Neural crest cell (in vitro differentiated cells): Measurements from ENCODE around the gene ABTB2. TPM values are rescaled to one million over a fixed set of nuclear protein-coding genes. Genes with fewer than 3 reads are reported as not detected.

ENCODE experiments used
- DNase-seq: peaks from one replicate; pipeline ENCODE4 v3.0.0; 2021; ENCODE audit warnings: low read depth, mixed read lengths, low spot score
- H3K27ac Mint-ChIP-seq: one replicate; pipeline ENCODE4 v1.8.0; 2021; ENCODE audit warnings: mild to moderate bottlenecking, mixed read lengths; ENCODE audit not compliant: unreplicated experiment
- H3K27me3 Mint-ChIP-seq: 2 replicates; pipeline ENCODE4 v1.8.0; 2021; ENCODE audit warnings: low read depth, mild to moderate bottlenecking, mixed read lengths
- H3K36me3 Mint-ChIP-seq: 2 replicates; pipeline ENCODE4 v1.8.0; 2021; ENCODE audit warnings: low read depth, mild to moderate bottlenecking, mixed read lengths
- H3K4me1 Mint-ChIP-seq: 2 replicates; pipeline ENCODE4 v1.8.0; 2021; ENCODE audit warnings: mixed read lengths
- H3K4me3 Mint-ChIP-seq: one replicate; pipeline ENCODE4 v1.8.0; 2021; ENCODE audit warnings: mild to moderate bottlenecking, mixed read lengths
- H3K9me3 Mint-ChIP-seq: 2 replicates; pipeline ENCODE4 v1.8.0; 2021; ENCODE audit warnings: mixed read lengths
- total RNA-seq: library from RNA; stranded (reverse); gene quantifications from 2 replicates; pipeline ENCODE4 v1.2.1, GENCODE V29; 2021
- TF ChIP-seq, protein P1 (sequence below): fragments of 200-600 bp; sonication (generic); conservative IDR thresholded peaks from 2 replicates; pipeline ENCODE4 v1.5.0; 2021; ENCODE audit warnings: antibody characterized with exemption, mild to moderate bottlenecking

The ABTB2 gene
- total RNA-seq, 1 donor from 2014 or later: 3.0 TPM

DNA sequence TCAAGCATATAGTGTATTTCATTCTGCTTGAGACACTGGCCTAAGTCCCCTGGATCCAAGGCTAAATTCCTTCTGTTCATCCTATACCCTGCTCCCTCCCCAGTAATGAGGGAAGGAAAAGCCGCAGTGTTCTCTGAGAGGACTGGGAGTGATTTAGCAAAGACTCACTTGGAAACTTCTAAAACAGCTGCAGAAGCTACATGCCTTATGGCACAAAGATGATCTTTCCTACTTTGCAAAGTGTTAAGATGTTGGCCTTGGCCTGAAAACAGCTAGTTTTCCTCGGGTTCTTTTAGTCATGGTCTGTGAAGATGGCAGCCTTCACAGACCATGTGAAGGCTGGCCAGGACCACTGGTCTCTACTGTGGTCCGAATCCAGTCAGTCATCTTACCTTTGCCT lies 65.7 kb downstream of the ABTB2 start:
- Mint-ChIP-seq H3K27me3 (no peaks in the 10 kb centered on the region), H3K4me1 (peaks cover 14% of the 10 kb centered on the region), H3K27ac (no peak overlapping the region), H3K9me3 (no peaks in the 10 kb centered on the region), H3K4me3 (no peak overlapping the region), H3K36me3 (no peaks in the 10 kb centered on the region)
- no peak for DNase-seq
- TF ChIP-seq, protein P1, sequence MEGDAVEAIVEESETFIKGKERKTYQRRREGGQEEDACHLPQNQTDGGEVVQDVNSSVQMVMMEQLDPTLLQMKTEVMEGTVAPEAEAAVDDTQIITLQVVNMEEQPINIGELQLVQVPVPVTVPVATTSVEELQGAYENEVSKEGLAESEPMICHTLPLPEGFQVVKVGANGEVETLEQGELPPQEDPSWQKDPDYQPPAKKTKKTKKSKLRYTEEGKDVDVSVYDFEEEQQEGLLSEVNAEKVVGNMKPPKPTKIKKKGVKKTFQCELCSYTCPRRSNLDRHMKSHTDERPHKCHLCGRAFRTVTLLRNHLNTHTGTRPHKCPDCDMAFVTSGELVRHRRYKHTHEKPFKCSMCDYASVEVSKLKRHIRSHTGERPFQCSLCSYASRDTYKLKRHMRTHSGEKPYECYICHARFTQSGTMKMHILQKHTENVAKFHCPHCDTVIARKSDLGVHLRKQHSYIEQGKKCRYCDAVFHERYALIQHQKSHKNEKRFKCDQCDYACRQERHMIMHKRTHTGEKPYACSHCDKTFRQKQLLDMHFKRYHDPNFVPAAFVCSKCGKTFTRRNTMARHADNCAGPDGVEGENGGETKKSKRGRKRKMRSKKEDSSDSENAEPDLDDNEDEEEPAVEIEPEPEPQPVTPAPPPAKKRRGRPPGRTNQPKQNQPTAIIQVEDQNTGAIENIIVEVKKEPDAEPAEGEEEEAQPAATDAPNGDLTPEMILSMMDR: no peak

DNA sequence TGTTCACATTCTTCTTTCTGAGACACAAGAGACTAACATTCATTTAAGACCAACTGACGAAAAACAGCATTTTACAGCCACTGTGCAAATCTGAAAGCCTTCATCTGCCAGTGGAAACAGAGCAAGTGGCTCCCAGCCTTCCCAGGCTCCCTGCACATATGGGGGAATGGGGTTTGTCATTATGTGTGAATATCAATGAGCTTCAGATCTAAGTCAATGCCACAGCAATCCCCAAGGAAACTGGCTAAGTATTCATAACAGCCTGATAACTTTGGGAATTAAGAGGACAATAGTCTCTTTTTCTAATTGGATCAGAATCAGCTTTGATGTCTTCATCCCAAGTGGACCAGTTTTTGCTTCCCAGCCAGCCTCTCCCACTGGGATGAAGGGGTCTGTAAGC lies 66.9 kb downstream of the ABTB2 start:
- Mint-ChIP-seq H3K4me3 (no peak overlapping the region), H3K36me3 (no peaks in the 10 kb centered on the region), H3K4me1 (peaks cover 19% of the 10 kb centered on the region), H3K27me3 (no peaks in the 10 kb centered on the region), H3K9me3 (no peaks in the 10 kb centered on the region), H3K27ac (no peak overlapping the region)
- no peak for DNase-seq
- TF ChIP-seq, protein P1: no peak

DNA sequence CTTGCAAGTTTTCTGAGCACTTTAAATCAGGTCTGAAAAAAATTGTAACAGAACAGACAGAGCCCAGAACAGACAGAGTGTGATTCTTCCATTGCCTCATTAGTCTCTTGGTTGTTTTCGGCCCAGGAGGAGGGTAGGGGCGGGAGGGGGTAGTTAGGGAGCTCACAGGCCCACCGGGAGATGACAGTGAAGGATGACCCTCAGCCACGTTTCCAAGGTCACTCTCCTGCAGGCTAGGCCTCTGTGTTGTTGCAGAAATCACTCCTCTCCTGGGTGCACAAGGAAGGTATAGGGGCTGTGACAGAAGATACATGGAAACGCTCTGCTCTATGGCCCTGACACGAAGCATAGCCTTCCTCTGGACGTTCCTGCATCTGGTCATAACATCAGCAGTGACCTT lies 69.3 kb downstream of the ABTB2 start:
- TF ChIP-seq, protein P1: no peak
- no peak for DNase-seq
- peaks cover 13% of the 10 kb centered on the region for H3K4me1 Mint-ChIP-seq
- no peaks in the 10 kb centered on the region for H3K27me3 Mint-ChIP-seq
- H3K9me3 Mint-ChIP-seq: no peaks in the 10 kb centered on the region
- no peak overlapping the region for H3K4me3 Mint-ChIP-seq
- H3K27ac Mint-ChIP-seq: no peak overlapping the region
- no peaks in the 10 kb centered on the region for H3K36me3 Mint-ChIP-seq

DNA sequence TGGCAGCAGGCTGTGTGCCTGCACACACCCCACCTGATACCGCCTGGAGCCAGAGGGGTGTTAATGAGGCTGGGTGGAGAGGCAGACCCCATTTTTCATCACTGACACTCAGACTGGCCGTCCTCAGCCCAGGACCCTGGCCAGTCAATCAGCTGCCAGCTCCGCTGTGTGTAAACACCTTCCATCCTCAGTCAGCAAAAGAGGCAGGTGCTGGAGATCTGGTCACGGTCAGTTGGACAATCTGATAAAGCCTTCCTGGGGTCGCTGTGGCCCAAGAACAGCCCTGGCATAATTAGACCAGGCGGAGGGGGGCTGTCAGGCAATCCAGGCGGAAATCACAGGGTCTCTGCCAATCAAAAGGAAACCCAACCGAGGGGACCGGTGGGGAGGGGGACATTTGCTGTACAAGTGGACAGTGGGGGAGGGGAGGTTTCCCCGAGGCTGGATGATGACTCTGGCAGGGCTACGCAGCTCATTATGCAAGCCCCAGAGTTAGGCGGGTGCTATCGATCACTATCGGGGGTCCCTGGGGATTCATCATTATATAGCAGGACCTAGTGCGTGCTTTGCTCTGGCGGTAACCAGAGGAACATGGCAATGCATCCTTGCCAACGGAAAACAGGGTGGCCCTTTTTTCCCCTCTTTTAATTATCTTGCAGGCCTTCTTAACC lies 72.9 kb downstream of the ABTB2 start:
- H3K9me3 Mint-ChIP-seq: no peaks in the 10 kb centered on the region
- H3K4me3 Mint-ChIP-seq: no peak overlapping the region
- peaks cover 13% of the 10 kb centered on the region for H3K4me1 Mint-ChIP-seq
- no peak for DNase-seq
- no peaks in the 10 kb centered on the region for H3K36me3 Mint-ChIP-seq
- TF ChIP-seq, protein P1: no peak
- H3K27me3 Mint-ChIP-seq: no peaks in the 10 kb centered on the region
- H3K27ac Mint-ChIP-seq: no peak overlapping the region

DNA sequence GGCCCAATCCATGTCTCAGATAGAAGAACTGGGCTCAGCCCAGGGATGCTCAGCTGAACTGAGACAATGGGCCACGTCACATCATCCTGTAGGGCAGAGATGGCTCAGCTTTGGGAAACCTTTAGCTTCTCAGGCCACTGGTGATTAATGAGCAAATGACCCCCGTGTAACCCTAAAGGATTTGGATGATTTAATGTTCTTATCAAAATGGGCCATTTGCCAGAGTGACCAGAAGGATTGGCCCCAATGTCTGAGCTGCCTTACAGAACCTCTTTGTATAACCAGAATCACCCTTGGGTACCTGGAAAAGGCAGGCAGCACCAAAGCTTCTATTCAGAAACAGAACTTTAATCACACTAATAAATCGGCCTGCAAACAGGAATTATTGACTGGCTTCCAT lies 73.7 kb downstream of the ABTB2 start:
- H3K4me1 Mint-ChIP-seq: peaks cover 13% of the 10 kb centered on the region
- TF ChIP-seq, protein P1: no peak
- no peak overlapping the region for H3K27ac Mint-ChIP-seq

More for the DNA sequence above, 73.7 kb downstream of the ABTB2 start:
- Mint-ChIP-seq H3K36me3 (no peaks in the 10 kb centered on the region), H3K27me3 (no peaks in the 10 kb centered on the region), H3K9me3 (no peaks in the 10 kb centered on the region), H3K4me3 (no peak overlapping the region)
- no peak for DNase-seq
